HG03558 (cell line): ENCODE results near the gene CAMK2D.
A peak's percentile ranks its signal among the peaks of the same experiment; 100 is the strongest.
"Not testable (repeated sequence)": the region's sequence is repeated elsewhere in the genome, so short reads cannot be mapped to it uniquely, and the experiment has no call there.

Experiments
- ATAC-seq: cut with Tn5 transposase; IDR thresholded peaks from one replicate; pipeline ENCODE4 v1.9.1; 2021; ENCODE audit warnings: moderate number of reproducible peaks; ENCODE audit not compliant: unreplicated experiment; ENCODE audit errors: extremely low read depth

The CAMK2D gene

DNA sequence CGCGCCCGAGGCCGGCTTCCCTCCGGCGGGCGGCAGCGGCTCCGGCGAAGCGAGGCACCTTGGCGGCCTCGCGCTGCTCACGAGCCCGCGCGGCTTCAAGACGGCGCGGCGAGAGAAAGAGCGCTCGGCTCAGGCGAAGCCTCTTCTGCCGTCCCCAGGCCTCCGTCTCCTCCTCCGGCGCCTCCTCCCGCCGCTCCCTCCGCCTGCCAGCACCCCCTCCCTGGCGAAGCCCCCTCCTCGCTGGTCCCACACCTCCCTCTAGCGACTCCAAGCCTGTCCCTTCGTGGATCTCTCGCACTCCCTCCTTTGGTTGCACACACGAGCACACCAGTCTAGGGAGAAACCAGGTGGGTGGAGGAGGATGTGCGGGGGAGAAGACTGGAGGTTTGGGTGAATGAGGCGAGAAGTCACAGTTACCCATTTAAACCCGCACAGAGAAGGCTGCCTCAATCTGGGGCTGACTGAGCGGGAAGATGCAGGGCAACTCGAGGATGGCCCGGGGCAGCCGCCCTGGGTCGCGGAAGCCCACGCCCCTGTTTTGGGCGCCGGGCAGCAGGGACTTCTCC lies at the start of gene CAMK2D:
CAMK2D (minus strand) TSS at position 119 of the 566 bp plus-strand sequence. CDS start 670 bp downstream, outside the sequence.
- peak; percentile 25 for ATAC-seq

DNA sequence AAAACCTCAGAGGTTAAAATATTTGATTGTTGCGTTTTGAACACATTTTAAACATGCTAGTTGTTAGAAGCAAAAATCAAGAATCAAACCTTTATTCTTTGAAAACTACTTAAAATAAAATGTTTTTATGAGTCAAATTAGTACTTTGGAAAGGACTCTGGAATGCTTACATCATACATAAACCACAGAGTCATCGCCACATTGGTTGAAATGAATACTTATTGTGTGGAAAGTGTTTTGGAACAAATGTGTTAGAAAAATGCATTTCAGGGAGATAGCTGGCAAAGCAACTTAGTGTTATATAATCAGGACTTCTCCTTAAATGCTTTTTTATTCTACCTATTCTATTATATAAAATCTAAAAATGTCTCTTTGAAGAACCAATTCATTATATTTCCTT lies 49.4 kb upstream of the CAMK2D start:
- no peak for ATAC-seq

DNA sequence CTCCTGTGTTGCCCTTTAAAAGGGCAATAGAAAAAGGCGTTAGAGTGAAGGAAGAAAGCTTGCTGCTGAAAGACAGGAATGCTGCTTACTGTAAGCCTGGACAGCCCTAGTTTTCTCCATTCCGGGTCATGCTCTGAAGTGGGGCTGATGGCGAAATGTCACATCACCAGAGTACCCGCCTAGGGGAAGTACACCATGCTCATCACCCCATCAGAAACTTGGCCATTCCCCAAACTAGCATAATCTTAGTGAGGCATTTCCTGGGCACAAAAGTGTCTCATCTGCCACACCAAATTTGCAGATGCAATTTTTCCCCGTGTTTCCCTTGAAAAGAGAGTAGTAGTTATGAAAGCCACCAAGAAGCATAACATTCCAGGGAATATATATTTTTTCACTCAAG lies 47.8 kb upstream of the CAMK2D start:
- no peak for ATAC-seq

DNA sequence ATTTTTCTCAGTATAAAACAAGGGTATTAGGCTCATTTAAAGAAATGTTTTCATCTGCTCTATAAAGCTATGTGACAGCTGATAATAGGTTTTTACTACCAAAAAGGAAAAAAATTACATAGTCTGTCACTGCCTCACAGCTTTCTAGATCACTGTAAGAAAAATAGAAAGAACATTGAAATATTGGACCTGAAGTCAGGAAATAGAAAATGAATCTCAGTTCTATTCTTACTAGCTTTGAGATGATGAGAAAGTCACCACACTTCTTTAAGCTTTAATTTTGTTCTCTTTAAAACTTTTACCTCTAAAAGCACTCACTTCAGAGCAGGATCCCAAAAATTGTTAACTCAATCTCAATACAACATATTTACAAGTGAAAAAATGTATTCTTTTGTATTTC lies 45.3 kb upstream of the CAMK2D start:
- no peak for ATAC-seq

DNA sequence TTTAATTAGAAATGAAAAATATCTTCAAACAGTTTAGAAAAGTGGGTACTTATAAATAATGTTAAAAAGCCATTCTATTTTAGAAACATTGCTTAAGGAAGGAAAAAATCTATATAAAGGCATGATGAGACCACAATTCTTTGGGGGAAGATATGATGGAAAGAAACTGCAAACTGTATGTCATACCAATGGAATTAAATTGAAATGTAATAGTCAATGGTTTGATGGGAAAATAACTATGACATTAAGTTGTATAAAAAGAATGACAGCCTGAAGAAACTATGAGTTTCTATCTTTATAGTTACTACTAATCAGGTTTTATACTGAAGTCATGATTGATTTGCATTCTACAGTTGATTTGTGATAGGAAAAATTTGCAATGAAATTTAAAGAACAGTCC lies 40.3 kb upstream of the CAMK2D start:
- no peak for ATAC-seq

DNA sequence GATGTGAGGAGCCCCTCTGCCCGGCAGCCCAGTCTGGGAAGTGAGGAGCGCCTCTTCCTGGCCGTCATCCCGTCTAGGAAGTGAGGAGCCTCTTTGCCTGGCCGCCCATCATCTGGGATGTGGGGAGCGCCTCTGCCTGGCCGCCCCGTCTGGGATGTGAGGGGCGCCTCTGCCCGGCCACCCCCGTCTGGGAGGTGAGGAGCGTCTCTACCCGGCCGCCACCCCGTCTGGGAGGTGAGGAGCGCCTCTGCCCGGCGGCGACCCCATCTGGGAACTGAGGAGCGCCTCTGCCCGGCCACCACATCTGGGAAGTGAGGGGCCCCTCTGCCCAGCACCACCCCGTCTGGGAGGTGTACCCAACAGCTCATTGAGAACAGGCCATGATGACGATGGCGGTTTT lies 34.8 kb upstream of the CAMK2D start:
- ATAC-seq, result not testable (repeated sequence)

DNA sequence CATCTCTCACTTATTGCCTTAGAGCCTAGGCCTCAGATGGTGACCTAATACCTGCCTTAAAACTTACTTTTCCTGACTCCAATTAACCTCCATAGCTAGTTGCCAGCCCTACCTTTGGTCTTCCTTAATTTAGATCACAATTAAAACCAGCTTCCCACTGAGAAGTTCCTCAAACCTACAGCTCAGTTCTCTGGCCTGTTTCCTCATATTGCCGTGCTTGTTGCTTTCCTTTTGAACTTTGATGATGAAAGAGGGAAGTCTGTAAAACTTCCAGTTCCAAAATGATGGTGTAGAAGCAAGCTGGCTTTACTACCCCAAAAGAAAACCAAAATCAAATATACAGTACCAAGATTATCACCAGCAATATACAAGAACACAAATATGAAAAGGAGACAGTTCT lies 28.9 kb upstream of the CAMK2D start:
- no peak for ATAC-seq

DNA sequence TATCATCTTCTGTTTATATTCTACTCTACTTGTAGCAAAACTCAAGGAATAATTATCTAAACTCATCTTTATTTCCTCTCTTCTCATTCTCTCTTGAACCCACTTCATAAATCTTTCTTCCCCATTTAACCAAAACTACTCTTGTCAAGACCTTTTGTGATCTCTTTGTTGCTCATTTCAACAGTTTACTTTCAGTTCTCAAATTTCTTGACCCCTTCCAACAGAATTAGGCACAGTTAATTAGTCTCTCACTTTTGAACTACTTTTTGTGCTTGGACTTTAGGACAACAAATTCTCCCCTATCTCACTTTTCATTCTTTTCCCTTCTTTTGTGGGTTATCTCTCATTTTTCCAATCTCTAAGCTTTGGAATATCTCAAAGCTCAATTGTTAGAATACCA lies 27.4 kb upstream of the CAMK2D start:
- ATAC-seq, result no peak

DNA sequence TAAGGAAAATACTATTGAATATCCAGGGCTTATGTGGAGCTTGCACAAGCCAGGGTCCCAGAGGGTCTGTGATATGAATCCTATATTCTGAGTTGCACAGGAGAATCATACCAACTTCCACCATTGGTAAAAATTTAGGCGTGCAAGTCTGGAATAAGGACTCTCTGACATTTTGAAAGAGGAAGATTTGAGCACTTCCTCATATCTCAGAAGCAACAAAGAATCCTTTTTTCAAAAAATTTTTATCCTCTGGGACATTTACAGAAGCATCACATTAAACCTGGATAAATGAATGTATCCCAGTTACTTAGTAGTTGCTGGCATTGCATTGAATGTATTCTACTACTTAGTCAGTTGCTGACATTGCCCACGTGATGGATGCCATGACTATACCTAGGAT lies 24.2 kb upstream of the CAMK2D start:
- no peak for ATAC-seq

DNA sequence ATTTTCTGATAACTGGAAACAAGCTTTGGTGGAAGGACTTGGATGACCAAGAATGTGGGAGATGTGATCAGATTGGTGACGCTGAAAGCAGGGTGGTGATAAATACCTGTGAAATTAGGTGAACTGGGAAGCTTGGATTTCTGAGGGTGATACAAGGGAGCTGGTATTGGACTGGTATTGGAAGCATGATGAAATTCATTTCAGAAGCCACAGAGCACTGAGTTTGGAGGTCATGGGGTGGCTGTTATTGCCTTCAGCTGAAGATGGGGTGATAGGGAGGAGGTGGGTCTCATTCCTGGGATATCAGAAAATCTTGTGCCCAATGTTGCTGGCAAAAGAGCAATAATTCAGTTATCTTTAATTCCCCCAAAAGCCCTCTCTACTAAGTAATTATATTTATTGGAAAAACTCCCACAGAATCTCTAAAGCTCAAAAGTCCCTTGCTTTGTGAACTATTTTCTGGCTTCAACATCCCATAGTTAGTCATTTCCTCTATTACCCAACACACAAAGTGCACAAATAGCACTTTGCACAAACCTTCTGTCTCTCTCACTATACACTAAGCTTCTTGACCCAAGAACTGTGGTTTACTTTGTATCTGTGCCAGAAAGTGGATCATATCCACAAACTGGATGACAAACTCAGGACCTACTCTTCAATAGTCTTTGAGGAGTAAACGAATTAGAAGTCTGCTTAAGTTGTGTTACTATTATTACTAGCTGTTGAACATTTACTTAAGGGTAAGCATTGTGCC lies 23.1 kb upstream of the CAMK2D start:
- ATAC-seq, result no peak

DNA sequence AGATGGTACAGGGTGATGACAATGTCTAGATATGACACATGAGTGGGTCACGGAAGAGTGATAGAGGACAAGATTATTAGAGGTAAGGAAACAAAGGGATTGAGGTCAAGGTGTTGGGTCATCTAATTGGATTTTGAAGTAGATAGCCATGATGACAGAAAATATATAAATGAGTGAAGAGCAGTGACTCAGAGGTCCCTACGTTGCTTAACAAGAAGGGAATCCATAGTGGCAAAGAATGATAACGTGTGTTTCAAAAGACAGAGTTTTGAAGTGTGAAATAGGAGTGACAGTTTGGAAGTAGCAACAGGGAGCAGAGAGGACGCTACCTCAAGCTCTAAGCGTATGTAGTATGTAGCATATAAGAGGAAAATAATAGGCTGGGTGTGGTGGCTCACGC lies 22.2 kb upstream of the CAMK2D start:
- ATAC-seq, result no peak

DNA sequence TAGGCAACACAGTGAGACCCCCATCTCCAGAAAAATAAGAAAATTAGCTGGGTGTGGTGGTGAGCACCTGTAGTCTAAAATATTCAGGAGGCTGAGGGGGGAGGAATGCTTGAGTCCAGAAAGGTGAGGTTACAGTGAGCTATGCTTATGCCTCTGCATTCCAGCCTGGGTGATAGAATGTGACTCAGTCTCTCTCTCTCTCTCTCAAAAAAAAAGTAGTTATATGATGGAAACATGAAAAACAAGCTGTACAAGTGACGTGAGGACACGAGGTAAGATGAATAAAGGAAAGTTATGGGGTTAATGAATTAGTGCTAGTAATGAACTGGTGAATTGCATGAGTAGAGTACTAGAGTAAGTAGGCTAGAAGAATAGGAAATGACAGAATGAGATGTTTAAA lies 21.8 kb upstream of the CAMK2D start:
- no peak for ATAC-seq

DNA sequence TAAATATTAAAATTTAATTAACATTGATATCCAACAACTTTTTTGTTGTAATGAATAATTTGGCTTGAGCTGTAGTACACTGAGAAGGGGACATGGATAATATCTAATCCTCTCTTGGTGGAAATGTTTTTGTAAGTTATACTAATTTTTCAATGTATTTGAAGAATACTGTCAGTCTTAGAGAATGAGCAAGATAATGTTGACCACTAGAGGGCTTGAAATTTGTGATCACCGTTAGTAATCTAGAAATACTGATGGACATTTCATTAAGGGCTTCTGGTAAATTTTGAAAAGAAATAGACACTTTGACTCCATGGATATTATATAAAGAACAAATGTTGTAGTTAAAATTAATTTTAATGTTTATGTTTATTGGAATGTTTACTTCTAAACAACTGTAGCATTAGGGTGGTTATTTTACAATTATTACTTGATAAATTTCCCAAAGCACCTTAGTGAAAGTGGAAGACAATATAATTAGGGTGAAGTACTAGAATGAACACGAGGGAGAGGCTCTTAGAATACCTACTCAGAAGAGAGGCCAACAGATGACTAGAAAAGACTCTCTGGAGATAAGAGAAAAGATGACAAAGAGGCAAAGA lies 20.0 kb upstream of the CAMK2D start:
- ATAC-seq, result no peak

DNA sequence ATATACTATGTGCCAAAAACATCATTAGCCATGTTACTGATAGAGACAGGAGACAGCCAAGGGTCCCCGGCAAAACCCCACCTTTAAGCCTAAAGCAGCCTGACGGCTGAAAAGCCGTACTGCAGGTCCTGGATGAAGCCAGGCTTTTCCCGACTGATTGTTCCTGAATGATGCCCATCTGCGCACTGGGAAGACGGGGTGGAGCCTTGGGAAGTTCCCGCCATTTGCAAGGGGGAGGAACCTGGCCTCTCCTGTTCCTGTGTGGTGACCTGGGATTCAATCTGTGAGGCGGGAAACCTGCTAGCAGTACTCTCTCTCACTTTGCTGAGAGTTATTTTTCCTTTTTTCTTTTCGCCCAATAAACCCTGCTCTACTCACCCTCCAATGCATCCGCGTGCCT lies 15.1 kb upstream of the CAMK2D start:
- no peak for ATAC-seq

DNA sequence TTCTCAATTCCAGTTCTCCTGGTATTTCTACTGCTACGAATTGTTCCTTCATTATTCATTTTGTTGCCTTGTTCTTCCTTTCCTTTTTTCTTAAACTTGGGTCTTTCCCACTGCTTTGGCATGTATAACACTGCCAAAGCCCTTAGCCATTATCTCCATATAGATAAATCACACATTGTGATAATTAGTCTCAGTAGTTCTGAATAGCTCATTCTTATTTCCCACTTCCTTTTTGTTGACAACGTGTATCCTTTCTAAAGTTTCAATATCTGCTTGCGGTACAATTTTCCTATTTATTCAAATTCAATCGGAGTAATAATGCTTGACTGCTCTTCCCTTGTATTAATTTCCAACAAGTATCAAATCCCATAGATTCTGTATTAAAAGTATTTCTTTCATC lies 14.5 kb upstream of the CAMK2D start:
- no peak for ATAC-seq

DNA sequence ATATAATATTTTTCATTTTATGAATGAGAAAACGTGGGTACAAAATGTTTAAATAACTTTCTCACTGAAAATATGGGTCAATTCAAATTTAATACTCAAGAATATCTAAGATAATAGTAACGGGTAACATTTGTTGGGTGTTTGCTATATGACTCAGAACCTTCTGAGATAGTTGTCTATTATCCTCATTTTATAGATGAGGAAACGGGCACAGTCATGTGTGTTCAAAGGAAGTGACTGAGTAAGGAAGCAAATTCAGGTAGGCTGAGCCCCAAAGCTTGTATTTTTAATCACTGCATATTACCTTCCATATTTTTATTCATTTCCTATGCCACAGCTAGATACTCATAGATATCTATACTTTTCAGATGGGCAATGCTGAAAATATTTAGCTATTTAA lies 12.2 kb upstream of the CAMK2D start:
- no peak for ATAC-seq

DNA sequence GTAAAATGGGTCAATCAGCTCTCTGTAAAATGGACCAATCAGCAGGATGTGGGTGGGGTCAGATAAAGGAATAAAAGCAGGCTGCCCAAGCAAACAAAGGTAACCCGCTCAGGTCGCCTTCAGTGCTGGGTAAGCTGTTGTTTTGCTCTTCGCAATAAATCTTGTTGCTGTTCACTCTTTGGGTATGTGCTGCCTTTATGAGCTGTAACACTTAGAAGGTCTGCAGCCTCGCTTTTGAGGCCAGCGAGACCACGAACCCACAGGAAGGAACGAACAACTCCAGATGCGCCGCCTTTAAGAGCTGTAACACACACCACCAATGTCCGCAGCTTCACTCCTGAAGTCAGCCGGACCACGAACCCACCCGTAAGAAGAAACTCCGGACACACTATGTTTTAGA lies 11.5 kb upstream of the CAMK2D start:
- no peak for ATAC-seq

DNA sequence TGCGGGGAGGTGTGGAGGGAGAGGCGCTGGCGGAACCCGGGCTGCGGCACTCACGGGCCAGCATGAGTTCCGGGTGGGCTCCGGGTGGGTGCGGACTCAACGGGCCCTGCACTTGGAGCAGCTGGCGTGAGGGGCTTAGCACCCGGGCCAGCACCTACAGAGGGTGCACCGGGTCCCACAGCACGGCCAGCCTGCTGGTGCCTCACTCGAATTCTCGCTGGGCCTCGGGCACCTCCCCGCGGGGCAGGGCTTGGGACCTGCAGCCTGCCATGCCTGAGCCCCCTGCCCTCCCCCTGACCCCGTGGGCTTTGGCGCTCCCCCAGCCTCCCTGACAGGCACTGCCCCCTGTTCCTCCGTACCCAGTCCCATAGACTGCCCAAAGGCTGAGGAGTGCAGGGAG lies 10.8 kb upstream of the CAMK2D start:
- no peak for ATAC-seq

DNA sequence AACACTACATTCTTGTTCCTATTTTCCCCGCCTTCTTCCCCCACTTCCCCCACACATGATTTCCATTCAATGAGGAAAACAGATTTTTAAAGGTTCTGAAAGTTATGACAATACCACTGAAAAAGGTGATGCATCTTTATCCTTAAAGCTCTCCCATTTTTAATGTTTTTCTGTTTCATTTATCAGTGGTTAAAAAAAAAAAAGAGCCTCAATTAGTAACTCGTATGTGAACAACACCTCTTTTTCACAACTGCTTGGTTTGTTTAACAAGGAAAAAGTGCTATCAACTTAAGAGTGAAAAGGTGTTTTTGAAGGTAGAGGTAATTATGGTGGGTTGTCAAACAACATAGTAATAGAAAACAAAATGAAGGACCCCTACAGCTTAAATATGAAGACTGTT lies 8.2 kb upstream of the CAMK2D start:
- no peak for ATAC-seq

DNA sequence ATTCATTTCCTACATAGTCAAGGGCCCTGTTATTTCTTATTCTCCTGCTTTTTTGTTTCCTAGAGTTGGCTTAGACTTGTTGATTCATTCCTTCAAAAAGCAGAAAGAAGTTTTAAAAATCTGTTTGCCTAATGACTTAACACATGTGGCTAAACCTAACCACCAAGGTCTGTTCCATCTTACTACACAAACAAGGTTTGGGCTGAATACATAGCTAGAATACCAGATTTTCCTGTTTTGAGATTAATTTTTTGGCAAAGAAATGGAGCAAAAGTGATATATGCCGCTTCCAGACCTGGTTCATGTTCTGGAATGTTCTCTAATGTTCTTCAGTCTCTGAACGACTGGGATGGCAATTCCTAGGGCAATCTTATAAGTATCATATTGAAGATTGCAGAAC lies 7.4 kb upstream of the CAMK2D start:
- no peak for ATAC-seq

DNA sequence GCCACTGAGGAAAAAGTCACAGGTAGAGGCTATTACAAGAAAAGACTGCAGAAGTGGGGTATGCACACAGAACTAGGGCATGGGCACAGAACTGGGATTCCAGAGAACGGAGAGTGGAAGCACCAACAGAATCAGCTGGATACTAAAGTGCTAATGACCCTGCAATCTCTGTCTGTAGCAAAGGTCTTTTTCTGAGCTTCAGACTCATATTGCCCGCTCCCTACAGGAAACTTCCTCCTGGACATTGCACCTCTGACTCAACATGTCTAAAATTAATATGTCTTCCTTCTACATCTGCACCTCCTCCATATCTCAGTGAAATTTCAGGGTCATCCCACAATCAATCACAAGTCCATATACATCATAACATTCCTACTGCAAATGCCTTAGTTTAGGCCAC lies 5.3 kb upstream of the CAMK2D start:
- ATAC-seq, result no peak

DNA sequence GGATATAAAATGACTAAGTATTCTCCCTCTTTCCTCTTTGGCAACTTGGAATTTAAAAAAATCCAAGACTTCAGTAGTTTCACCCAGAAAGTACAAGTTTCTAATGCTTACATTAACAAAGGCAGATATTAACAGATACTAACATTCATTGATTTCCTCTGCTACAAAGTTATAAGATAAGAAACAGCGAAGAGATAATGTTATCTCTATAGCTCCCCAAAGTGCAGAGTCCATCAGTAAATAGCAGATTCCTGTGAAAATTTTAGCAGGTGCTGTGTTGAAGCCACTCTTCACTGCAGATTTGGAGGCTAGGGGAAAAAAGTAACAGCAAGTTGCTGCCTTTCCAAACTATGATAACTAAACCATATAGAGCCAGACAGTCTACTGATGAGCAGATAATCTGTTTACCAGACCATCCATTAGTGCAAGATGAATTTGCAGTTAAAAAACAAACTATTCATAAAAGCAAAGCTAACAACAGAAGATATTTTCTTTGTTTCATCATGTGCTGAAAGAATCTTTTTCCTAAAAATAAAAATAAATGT lies 3.3 kb upstream of the CAMK2D start:
- ATAC-seq, result no peak
